DLD1 (cell line): ENCODE measurements around the gene EMC9.
"Not testable (repeated sequence)": the region's sequence is repeated elsewhere in the genome, so short reads cannot be mapped to it uniquely, and the experiment has no call there.

Source experiments
- in situ Hi-C: cut with HindIII; loops from 2 replicates; pipeline ENCODE4 v1.10.0; 2017; ENCODE audit warnings: low sequenced_read_pairs

EMC9 gene

DNA sequence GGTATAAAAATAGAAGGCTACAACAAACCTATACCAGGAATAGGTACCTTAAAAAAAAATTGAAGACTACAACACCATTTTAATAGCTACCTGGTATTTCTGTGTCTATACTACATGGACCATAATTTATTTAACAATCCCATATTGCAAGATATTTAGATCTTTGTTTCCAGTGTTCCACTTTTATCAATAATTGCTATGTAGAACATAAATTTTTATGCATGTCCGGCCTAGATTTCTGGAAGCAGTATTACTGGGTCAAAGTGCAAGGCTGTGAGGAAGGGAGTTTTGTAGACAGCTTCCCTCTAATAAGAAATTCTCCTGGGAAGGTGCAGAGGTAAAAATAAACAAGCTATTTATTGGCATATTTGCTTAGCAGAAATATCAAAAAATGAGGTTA, 30.9 kb downstream of the EMC9 start:
- in situ Hi-C loops, result no loop called here

DNA sequence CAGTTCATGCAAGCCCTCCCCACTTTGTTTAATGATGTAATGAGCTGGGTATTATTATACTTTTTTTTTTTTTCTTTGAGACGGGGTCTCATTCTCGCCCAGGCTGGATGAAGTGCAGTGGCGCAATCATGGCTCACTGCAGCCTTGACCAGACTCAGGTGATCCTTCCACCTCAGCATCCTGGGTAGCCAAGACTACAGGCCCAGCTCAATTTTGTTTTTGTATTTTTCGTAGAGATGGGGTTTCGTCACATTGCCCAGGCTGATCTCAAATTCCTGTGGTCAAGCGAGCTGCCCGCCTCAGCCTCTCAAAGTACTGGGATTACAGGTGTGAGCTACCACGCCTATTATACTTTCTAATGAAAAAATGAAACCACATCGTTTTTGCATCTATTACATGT, 31.3 kb downstream of the EMC9 start:
- in situ Hi-C loops, result no loop called here

DNA sequence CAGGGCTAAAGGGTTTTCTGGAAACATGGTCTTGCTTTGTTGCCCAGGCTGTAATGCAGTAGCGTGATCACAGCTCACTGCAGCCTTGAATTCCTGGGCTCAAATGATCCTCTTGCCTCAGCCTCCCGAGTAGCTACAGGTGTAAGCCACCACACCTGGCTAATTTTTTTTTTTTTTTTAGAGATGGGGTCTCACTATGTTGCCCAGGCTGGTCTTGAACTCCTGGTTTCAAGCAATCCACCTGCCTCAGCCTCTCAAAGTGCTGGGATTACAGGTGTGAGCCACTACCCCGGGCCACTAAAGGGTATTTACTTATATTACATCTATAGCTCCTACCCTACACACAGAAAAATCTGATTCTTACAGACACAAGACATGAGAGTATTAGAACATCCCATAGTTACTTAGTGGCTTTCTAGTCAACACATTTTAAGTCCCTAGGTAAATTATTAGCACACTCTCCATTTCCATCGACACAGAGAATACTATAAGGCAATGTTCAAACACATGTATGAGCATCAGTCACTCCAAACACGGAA, 33.0 kb downstream of the EMC9 start:
- in situ Hi-C loops, result no loop called here

DNA sequence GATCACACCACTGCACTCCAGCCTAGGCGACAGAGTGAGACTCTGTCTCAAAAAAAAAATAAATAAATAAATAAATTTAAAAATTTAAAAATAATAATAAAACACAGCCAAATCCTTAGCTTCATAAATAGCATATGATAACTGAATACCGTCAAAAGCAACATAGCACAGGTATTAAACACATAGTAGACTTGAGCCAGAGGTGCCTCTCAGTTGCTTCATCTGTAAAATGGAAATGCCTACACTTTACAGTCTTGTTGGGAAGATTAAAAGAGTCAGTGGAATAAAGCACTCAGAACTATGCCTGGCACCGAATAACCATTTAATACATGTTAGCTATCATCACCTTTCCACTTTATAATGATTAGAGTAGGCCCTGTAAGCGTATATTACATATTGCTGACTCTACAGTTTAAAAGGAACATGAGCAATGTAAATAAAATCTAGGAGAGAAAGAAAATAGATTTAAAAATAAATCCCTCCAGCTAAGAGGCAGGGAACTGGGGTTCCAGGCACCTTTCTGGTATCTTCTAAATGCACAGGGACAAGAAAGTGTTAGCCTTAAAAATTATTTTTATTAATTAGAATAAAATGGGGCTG, 34.6 kb downstream of the EMC9 start:
- in situ Hi-C loops, result no loop called here

DNA sequence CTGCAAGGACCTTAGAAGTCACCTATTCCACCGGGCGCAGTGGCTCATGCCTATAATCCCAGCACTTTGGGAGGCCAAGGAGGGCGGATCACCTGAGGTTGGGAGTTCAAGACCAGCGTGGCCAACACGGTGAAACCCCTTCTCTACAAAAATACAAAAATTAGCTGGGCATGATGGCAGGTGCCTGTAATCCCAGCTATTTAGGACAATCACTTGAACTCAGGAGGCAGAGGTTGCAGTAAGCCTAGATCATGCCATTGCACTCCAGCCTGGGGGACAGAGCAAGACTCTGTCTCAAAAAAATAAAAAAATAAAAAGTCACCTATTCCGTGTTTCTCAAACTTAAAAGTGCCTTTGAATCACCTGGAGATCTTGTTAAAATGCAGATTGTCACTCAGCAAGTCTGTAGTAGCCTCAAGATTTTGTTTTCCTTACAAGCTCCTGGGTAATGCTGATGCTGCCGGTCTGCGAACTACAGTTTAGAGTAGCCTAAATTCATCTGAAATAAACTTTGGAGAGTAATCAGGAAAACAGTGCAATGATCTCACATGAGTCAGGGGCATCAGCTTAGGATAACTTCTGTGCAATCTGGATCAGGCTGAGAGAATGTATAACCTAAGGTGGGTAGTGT, 35.7 kb downstream of the EMC9 start:
- in situ Hi-C loops, result not testable (repeated sequence)

DNA sequence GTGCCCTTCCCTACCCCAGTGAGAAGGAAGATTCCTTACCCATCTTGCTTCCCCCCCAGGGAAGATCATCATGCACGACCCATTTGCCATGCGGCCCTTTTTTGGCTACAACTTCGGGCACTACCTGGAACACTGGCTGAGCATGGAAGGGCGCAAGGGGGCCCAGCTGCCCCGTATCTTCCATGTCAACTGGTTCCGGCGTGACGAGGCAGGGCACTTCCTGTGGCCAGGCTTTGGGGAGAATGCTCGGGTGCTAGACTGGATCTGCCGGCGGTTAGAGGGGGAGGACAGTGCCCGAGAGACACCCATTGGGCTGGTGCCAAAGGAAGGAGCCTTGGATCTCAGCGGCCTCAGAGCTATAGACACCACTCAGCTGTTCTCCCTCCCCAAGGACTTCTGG, 37.9 kb downstream of the EMC9 start:
- in situ Hi-C loops, result no loop called here

DNA sequence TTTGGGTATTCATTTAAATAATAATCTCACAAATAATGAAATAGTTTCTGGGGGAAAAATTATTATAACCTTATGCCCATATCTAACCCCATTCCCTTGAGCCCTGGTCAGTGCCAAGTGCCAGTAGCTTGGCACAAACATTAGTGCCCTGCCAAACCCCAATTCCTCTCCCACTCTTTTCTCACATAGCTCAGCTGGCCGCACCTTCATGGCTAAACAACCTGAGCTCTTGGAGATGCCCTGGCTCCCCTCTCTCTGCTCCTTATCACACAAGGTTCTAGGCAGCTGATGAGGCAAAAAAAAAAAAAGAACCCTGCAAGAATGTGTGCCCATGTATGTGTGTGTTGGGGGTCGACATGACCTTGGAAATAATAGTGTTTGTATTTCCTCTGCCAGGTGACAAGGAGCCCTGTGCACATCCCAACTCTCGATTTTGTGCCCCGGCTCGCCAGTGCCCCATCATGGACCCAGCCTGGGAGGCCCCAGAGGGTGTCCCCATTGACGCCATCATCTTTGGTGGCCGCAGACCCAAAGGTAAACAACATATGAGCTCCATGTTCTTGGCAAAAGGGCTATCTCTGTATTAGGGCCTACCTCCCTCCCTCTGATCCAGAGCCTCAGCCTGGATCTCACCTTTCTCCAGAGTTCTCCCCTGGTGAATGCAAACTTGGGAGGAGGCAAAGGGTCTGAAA, 38.9 kb downstream of the EMC9 start:
- in situ Hi-C loops, result no loop called here

DNA sequence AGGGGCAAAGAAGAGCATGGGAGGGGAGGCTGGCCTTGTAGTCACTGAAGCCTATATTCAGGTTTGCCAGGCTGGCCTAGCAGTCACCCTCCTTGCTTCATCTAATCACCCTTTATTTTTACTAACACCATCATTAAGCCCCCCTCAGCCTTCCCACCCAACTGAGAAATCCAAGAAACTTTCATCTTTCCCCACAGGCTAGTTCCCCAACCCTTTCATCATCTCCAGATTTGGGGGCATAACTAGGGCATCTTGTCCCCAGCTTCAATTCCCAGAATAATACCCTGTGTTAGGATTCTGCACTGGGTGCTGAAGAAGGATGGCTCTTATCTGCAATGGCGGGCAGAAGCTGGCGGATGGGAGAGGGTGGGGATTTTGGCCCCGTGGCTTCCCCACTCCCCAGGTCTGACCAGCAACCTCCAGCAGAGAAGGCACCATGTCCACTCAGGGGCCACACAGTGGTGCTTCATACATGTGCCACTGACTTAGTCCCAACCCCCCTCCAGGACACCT, 40.4 kb downstream of the EMC9 start:
- in situ Hi-C loops, result no loop called here

DNA sequence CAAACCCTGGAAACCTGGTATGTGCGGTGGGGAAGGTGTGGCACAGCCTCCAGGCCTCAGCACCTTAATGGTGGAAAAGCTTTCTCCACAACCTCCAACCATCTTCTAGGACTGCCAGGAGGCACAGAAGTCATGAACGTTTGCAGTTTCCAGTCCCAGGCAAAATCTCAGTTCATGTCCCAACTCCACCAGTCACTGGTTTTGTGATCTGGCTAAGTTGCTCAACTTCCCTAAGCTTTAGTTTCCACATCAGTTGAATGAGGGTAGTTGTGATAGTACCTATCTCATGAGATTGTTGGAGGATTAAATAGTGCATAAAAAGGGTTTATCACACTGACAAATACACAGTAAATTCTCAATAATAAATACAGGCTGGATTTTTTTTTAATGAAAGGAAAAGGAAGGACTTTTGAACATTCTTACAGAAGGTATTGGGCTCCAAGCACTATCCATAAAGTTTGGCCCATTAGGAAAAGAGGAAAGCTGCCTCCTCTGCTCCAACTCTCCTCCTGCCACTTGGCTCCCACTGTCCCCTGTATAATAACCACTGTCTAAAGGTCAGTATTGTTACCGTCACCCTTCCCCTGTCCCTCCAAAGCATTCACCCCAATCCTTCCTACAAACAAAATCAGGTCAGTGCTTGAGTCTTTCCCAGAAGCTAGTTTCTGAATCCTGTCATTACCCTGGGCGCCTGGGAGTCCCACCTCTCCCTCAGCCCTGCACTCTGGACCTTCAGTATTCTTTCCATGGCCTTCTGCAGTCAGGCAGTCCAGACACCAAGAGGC, 41.0 kb downstream of the EMC9 start:
- in situ Hi-C loops, result no loop called here

DNA sequence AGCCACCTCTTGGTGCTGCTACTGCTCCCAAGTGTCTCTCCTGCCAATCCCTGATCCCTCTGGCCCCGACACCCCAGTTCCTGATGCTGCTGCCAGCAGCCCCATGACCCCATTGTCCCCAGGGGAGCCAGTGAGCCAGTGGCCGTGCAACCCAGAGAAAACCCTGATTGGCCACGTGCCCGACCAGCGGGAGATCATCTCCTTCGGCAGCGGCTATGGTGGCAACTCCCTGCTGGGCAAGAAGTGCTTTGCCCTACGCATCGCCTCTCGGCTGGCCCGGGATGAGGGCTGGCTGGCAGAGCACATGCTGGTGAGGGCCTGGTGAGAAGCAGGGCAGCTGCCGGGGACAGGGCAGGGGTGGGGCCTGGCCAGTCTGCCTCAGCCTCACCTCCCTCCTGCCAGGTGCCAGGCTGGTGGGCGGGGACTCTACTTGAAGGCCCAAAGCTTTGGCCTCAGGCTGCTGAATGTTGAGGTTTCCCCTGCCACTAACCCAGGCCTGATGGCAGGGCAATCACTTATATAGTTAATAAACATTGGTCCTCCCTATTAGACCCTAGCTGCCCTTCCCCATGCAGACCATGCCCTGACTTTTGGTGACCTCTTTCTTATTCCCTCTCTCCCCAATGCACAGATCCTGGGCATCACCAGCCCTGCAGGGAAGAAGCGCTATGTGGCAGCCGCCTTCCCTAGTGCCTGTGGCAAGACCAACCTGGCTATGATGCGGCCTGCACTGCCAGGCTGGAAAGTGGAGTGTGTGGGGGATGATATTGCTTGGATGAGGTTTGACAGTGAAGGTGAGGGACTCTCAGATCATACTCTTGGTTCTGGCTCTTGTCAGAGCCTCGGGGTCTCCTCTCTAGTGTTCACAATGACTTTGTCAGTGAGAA, 42.2 kb downstream of the EMC9 start:
- in situ Hi-C loops, result no loop called here

DNA sequence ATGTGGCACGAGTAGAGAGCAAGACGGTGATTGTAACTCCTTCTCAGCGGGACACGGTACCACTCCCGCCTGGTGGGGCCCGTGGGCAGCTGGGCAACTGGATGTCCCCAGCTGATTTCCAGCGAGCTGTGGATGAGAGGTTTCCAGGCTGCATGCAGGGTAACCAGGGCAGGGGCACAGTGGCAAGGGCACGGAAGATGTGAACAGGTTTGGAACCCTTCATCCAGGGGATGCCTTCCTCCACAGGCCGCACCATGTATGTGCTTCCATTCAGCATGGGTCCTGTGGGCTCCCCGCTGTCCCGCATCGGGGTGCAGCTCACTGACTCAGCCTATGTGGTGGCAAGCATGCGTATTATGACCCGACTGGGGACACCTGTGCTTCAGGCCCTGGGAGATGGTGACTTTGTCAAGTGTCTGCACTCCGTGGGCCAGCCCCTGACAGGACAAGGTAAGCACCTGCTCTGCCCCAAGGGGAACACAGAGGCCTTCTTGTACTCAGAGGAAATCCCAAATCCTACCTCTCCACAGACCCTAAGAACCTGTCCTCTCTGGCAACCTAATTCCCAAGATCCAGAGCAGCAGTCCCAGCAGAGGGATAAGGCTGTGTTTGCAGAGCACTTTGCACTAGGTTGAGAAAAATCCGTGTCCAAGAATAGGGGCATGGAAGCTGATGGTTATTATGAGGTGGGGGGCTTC, 43.0 kb downstream of the EMC9 start:
- in situ Hi-C loops, result no loop called here

DNA sequence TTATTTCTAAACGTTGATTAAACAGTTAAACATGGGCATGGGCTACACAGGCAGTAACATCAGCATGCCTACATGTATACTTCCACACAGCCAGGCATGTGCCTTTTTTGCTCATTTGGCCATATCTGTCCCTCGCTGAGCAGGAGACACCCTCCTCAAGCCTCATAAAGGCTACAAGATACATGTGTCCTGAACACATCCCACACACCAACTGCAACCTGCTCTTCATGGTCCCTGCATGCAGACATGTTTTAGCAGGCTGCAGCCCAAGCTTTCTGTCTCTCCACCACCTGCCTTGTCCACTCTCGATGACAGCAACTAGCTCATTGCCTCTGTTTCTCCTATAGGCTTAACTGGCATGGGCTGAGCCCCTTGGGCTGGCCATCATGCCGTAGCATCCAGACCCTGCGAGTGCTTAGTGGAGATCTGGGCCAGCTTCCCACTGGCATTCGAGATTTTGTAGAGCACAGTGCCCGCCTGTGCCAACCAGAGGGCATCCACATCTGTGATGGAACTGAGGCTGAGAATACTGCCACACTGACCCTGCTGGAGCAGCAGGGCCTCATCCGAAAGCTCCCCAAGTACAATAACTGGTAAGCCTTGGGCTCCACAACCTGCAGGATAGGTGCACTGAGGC, 44.7 kb downstream of the EMC9 start:
- in situ Hi-C loops, result no loop called here

DNA sequence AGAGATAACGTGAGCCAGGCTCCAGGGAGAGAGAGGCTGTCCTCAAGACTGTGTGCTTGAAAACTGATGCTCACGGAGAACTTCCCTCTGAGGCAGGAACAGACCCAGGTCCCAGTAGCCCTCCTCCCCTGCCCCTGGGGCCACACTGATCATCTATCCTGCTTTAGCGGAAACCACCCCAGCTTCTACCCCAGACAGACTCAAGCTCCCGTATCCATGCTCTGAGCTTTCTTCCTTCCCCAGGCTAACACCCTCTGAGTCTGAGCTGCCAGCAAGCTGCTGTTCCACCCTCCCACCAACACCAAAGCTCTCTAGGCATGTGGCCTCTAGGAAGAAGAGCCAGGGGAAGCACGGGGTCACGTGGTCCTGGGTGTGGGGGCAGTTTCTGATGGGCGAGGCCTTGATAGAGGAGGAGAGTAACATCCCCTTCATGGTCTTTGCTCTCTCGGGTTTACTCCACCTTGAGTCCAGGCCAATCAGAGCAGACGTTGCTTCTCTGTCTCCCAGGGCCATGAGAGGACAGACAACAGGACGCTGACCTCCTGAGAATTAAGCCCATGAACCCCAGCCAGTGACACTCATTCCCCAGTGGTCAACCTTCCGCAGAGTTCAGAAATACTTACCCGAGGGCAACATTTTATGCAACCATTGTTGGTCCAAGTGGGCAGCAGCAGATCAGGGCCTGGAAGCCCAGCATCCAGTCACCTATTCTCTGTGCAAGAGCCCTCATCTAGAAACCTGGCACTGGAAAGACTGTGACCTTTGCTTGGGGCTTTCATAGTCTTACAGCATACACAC, 45.9 kb downstream of the EMC9 start:
- in situ Hi-C loops, result no loop called here

DNA sequence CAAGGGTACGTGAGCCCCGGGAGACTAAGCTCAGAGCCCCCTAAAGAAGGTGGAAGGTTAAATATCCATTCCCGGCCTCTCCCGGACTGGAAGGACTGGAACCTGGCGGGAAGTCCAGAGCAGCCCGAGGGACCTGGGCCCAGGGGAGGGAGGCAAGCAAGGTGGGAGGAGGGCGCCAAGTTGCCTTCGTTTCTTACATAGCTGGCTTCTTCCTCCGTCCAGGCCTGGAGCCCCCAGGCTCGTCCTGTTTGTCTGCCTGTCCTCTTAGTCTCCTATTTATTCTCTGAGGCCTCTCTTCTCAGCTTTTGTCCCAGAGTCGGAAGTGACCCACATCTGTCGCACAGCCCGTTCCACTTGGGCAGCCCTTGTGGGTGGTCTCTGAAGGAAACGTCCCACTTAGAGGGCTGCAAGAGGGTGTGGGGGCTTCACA, 46.5 kb downstream of the EMC9 start:
- in situ Hi-C loops, result no loop called here

DNA sequence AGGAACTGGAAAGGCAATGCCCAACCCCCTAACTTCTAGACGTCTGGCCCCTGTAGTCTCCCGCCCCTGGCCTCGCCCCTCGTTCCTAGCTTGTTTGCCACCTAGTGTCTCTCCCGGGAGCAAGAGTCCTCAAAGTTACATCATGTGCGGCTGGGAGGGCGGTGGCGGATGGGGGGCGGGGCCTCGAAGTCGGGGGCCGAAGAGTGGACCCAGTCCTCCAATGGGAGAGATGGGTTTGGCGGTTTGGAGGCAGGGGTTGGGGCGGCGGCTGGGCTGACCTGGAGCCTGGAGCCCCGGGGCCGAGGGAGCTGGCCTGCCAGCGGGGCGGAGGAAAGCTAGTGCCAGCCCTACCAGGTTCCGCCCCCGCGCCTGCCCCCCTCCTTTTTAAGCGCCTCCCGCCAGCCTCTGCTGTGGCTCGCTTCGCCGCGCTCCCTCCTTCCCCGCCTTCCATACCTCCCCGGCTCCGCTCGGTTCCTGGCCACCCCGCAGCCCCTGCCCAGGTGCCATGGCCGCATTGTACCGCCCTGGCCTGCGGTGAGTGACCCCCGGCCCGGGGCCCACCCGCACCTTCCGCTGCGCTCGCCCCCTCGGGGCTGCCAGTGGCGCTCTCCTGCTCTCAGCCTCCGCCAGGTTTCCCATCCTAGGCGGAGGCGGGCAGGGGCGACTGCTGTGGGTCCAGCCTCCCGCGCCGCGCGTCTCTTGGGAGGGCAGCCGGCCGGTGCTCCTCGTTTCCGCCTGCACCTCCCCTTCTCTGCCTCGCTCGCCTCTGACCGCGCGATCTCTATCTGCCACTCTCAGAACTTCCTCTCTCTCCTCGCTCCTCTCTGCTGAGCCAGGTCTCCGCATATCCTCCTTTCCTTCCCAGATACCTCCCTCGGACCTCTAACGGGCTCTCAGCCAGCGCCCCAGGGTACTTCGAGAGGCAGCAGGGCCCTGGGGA, 47.2 kb downstream of the EMC9 start, which contains the start of gene PCK2:
Gene PCK2, plus strand, starts transcription at position 411 of the 940 bp plus-strand sequence. Its CDS starts 95 bp downstream, at position 506.
- in situ Hi-C loops, result no loop called here

DNA sequence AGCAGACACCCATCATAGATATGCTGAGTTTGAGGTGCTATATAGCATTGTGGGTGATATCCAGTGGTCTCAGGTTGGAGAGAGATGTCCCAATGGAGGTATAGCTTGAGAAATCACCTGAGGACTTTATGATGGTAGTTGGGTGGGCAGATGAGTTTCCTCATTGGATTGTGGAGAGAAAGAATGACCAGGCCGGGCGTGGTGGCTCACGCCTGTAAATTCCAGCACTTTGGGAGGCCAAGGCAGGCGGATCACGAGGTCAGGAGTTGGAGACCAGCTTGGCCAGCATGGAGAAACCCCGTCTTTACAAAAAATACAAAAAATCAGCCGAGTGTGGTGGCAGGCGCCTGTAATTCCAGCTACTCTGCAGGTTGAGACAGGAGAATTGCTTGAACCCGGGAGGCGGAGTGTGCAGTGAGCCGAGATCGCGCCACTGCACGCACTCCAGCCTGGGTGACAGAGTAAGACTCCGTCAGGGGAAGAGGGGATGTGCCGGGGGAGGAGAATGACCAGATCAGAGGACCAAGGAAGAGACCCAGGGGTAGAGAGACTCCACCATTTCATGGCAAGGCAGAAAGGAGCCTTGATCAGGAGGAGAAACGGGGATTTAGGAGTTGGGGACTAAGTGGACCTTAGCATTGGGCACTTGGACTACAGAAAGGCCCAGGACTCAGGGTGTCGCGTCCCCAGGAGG, 48.0 kb downstream of the EMC9 start:
- in situ Hi-C loops, result no loop called here
